Osteoblast (primary cell): ENCODE measurements around the gene CCDC192. TPM values are rescaled to one million over a fixed set of nuclear protein-coding genes. Genes with fewer than 3 reads are reported as not detected.

ENCODE experiments used
- DNase-seq: peaks from one replicate; pipeline ENCODE4 v3.0.0; 2011; ENCODE audit warnings: low spot score, mixed read lengths; ENCODE audit not compliant: insufficient read length; ENCODE audit errors: missing footprints
- H2AFZ ChIP-seq: 2 replicates; pipeline ENCODE4 v1.6.0; 2011; ENCODE audit warnings: mild to moderate bottlenecking, low read length
- H3K27ac ChIP-seq: 2 replicates; pipeline ENCODE4 v1.5.1; 2011; ENCODE audit warnings: mild to moderate bottlenecking, low read depth, low read length, moderate library complexity
- H3K27me3 ChIP-seq: 2 replicates; pipeline ENCODE4 v1.6.0; 2012; ENCODE audit warnings: mild to moderate bottlenecking, control low read depth, inconsistent platforms, low read length, moderate library complexity; ENCODE audit not compliant: insufficient read depth
- H3K36me3 ChIP-seq: 2 replicates; pipeline ENCODE4 v1.5.1; 2011; ENCODE audit warnings: mild to moderate bottlenecking, low read length, control low read depth, moderate library complexity; ENCODE audit not compliant: insufficient read depth
- H3K4me1 ChIP-seq: 2 replicates; pipeline ENCODE4 v1.5.1; 2011; ENCODE audit warnings: mild to moderate bottlenecking, low read length, control low read depth, moderate library complexity; ENCODE audit not compliant: insufficient read depth
- H3K4me2 ChIP-seq: 2 replicates; pipeline ENCODE4 v1.6.0; 2011; ENCODE audit warnings: mild to moderate bottlenecking, low read length; ENCODE audit not compliant: insufficient read depth
- H3K4me3 ChIP-seq: fragments of 200-600 bp; sonication (generic); 3 replicates; pipeline ENCODE4 v1.5.1; 2012; ENCODE audit warnings: mild to moderate bottlenecking, low read length, inconsistent platforms; ENCODE audit not compliant: insufficient read depth
- H3K79me2 ChIP-seq: 2 replicates; pipeline ENCODE4 v1.6.0; 2012; ENCODE audit warnings: mild to moderate bottlenecking, low read length, control low read depth, inconsistent platforms; ENCODE audit not compliant: insufficient read depth
- H3K9me3 ChIP-seq: 2 replicates; pipeline ENCODE4 v1.5.1; 2011; ENCODE audit warnings: low read depth, low read length, control low read depth
- H4K20me1 ChIP-seq: 2 replicates; pipeline ENCODE4 v1.6.0; 2012; ENCODE audit warnings: mild to moderate bottlenecking, low read length, control low read depth; ENCODE audit not compliant: insufficient read depth
- total RNA-seq: library from RNA; depleted of rRNA; stranded (reverse); fragments of >200 nt; gene quantifications from 2 replicates; pipeline ENCODE4 v1.2.3, GENCODE V29; 2012
- TF ChIP-seq, protein P1 (sequence below): IDR thresholded peaks from 2 replicates; pipeline ENCODE4 v1.5.1; 2011; ENCODE audit warnings: mild to moderate bottlenecking, low read depth, low read length, moderate library complexity; ENCODE audit errors: extremely low read depth

The CCDC192 gene
- total RNA-seq, 1 donor, result not detected

DNA sequence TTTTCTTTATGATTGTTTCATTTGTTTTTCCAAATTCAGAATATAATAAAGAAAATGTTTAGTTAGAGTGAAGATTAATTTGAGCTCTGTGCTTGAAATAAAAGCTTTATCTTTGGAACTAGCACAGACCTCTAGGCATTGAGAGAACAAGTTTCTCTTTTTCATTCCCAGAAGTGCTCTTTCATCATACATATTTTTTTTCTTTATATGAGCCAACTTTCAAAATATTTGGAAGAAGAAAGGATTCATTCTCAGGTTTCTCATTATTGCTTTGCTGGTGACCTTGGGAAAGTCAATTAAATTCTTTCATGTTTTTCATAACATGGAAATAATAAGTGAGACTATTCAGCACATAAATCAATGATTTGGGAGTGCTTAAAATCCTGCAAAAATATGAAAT is 37.5 kb upstream of the CCDC192 start:
- H3K4me2 ChIP-seq, result no peak overlapping the region
- H3K27ac ChIP-seq, result no peak overlapping the region
- no peak overlapping the region for H3K4me3 ChIP-seq
- H2AFZ ChIP-seq, result no peak overlapping the region
- H3K4me1 ChIP-seq, result no peaks in the 10 kb centered on the region
- no peaks in the 10 kb centered on the region for H3K36me3 ChIP-seq
- no peak for DNase-seq
- no peaks in the 10 kb centered on the region for H3K79me2 ChIP-seq
- H3K9me3 ChIP-seq, result no peaks in the 10 kb centered on the region
- H4K20me1 ChIP-seq, result no peaks in the 10 kb centered on the region
- H3K27me3 ChIP-seq, result no peaks in the 10 kb centered on the region
- TF ChIP-seq, protein P1, sequence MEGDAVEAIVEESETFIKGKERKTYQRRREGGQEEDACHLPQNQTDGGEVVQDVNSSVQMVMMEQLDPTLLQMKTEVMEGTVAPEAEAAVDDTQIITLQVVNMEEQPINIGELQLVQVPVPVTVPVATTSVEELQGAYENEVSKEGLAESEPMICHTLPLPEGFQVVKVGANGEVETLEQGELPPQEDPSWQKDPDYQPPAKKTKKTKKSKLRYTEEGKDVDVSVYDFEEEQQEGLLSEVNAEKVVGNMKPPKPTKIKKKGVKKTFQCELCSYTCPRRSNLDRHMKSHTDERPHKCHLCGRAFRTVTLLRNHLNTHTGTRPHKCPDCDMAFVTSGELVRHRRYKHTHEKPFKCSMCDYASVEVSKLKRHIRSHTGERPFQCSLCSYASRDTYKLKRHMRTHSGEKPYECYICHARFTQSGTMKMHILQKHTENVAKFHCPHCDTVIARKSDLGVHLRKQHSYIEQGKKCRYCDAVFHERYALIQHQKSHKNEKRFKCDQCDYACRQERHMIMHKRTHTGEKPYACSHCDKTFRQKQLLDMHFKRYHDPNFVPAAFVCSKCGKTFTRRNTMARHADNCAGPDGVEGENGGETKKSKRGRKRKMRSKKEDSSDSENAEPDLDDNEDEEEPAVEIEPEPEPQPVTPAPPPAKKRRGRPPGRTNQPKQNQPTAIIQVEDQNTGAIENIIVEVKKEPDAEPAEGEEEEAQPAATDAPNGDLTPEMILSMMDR, result no peak

DNA sequence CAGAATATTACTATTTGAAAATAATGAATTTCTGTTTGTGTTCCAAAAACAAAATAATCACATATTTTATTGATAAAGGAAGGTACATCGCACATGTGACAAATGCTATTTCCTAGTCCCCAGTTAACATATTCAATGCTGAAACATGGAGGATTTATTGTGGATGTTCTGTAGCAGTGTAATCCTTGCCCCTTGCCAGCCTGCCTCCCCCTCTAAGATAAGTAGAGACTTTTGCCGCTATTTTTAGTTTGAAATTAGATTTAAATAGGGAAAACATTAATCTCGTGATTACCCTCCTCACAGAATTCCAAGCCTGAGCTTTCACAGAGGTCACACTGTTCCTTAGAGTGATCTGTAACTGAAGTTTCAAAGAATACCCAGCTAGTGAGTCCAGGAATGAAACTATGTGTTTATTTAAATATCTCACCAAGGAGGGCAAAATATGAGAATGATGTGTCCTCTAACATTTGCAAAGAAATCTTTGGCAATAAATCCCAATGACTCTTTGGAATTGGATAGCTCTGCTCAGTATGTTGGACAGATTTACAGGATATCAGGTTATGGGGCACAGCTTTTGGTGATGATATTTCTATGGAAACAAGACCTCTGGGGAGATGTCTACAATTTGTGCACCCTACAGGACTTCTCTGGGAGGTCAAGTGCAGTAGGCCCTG is 37.0 kb upstream of the CCDC192 start:
- H3K79me2 ChIP-seq, result no peaks in the 10 kb centered on the region
- DNase-seq, result no peak
- H3K27ac ChIP-seq, result no peak overlapping the region
- H4K20me1 ChIP-seq, result no peaks in the 10 kb centered on the region
- TF ChIP-seq, protein P1, result no peak
- no peaks in the 10 kb centered on the region for H3K9me3 ChIP-seq
- no peaks in the 10 kb centered on the region for H3K36me3 ChIP-seq
- H3K4me2 ChIP-seq, result no peak overlapping the region
- no peak overlapping the region for H3K4me3 ChIP-seq
- no peaks in the 10 kb centered on the region for H3K27me3 ChIP-seq
- H2AFZ ChIP-seq, result no peak overlapping the region
- no peaks in the 10 kb centered on the region for H3K4me1 ChIP-seq

DNA sequence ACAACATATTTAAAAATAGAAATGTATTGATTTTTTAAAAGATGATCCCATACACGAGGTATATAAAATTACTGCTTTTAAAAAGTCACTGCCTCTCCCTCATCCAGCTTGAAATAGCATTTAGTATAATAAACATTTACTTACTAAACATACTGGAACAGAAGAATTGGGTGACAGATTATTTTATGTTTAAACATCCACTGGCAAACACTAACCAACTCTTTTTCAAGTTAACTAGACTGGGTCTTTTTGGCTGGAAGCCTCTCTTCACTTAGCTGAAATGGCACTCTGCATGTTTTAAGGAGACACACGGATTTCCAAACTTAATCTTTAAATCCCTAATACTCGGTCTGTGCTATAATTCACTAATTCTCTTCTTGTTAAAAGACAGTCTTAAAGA is 35.3 kb upstream of the CCDC192 start:
- Histone ChIP-seq H3K27me3 (no peaks in the 10 kb centered on the region), H4K20me1 (no peaks in the 10 kb centered on the region), H3K36me3 (no peaks in the 10 kb centered on the region), H2AFZ (no peak overlapping the region), H3K4me2 (no peak overlapping the region), H3K79me2 (no peaks in the 10 kb centered on the region), H3K4me3 (no peak overlapping the region), H3K9me3 (no peaks in the 10 kb centered on the region), H3K4me1 (no peaks in the 10 kb centered on the region), H3K27ac (no peak overlapping the region)
- TF ChIP-seq, protein P1, result no peak
- no peak for DNase-seq

DNA sequence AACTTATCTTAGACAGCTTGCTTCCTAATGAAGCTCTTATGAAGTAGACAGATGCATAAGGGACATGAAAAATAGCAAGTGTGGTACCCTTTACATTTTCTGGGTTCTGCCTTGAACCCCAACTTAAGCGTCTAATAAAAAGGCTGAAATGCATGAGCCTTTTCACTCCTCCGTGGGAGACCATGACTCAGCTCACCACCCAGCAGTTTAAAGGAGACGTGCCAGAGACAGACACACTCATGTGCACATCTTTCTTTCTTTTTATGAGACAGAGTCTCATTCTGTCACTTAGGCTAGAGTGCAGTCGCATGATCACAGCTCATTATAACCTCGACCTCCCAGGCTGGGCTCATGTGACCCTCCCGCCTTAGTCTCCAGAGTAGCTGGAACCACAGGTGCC is 32.0 kb upstream of the CCDC192 start:
- no peak overlapping the region for H3K27ac ChIP-seq
- H3K36me3 ChIP-seq, result no peaks in the 10 kb centered on the region
- no peaks in the 10 kb centered on the region for H3K9me3 ChIP-seq
- H3K4me3 ChIP-seq, result no peak overlapping the region
- H3K79me2 ChIP-seq, result no peaks in the 10 kb centered on the region
- no peaks in the 10 kb centered on the region for H3K4me1 ChIP-seq
- no peaks in the 10 kb centered on the region for H4K20me1 ChIP-seq
- H3K4me2 ChIP-seq, result no peak overlapping the region
- TF ChIP-seq, protein P1, result no peak
- no peak for DNase-seq
- no peak overlapping the region for H2AFZ ChIP-seq
- H3K27me3 ChIP-seq, result no peaks in the 10 kb centered on the region
